Calu3 (cell line): ENCODE measurements around the gene SIRPG. TPM values are rescaled to one million over a fixed set of nuclear protein-coding genes. Genes with fewer than 3 reads are reported as not detected.

Source experiments
- BruUV-seq: library from RNA; stranded (reverse); fragments of 400-500 nt; replicated peaks from 2 replicates; lab custom pipeline; 2021; lab: Mats Ljungman, UMichigan
- CTCF ChIA-PET: fragments of 300-600 bp; sonication (Branson Sonifier 250); formaldehyde crosslinking; loops from one replicate; lab custom pipeline; 2022; ENCODE audit warnings: antibody characterized with exemption; lab: Charles Lee
- DNase-seq: peaks from one replicate; pipeline ENCODE4 v3.0.0; 2022
- H3K27ac Mint-ChIP-seq: one replicate; pipeline ENCODE4 v1.8.0; 2022; ENCODE audit warnings: mixed read lengths; ENCODE audit not compliant: unreplicated experiment
- H3K27me3 Mint-ChIP-seq: one replicate; pipeline ENCODE4 v1.8.0; 2022; ENCODE audit warnings: mixed read lengths; ENCODE audit not compliant: unreplicated experiment
- H3K36me3 Mint-ChIP-seq: one replicate; pipeline ENCODE4 v1.8.0; 2022; ENCODE audit warnings: mild to moderate bottlenecking, moderate library complexity, mixed read lengths; ENCODE audit not compliant: insufficient read depth, unreplicated experiment
- H3K4me1 Mint-ChIP-seq: one replicate; pipeline ENCODE4 v1.8.0; 2022; ENCODE audit warnings: mild to moderate bottlenecking, low read depth, mixed read lengths; ENCODE audit not compliant: unreplicated experiment
- H3K4me3 Mint-ChIP-seq: one replicate; pipeline ENCODE4 v1.8.0; 2022; ENCODE audit warnings: mild to moderate bottlenecking, low read depth, moderate library complexity, mixed read lengths; ENCODE audit not compliant: unreplicated experiment
- H3K9me3 Mint-ChIP-seq: one replicate; pipeline ENCODE4 v1.8.0; 2022; ENCODE audit warnings: low read depth, mixed read lengths; ENCODE audit not compliant: unreplicated experiment
- CTCF ChIP-seq: fragments of 200-600 bp; IDR thresholded peaks from one replicate; pipeline ENCODE4 v1.8.0; 2022; ENCODE audit warnings: antibody characterized with exemption; ENCODE audit not compliant: unreplicated experiment
- intact Hi-C: fragments of 100-400 bp; cut with micrococcal nuclease; formaldehyde crosslinking; loops from one replicate; pipeline ENCODE4 v1.10.0; 2022; ENCODE audit not compliant: unreplicated experiment
- total RNA-seq: library from RNA; stranded (reverse); gene quantifications from 2 replicates; pipeline ENCODE4 v1.2.3, GENCODE V29; 2022

Gene SIRPG
- total RNA-seq, 1 experiment from 2014 or later = not detected

GRCh38 chr20:1687053-1687452 is 29.5 kb upstream of the SIRPG start:
- Mint-ChIP-seq H3K9me3 (peaks cover under 1% of the 10 kb centered on the region), H3K27me3 (peaks cover 59% of the 10 kb centered on the region), H3K4me3 (no peak overlapping the region), H3K4me1 (no peaks in the 10 kb centered on the region), H3K27ac (no peak overlapping the region), H3K36me3 (no peaks in the 10 kb centered on the region)
- TF ChIP-seq CTCF = no peak
- DNase-seq = no peak
- intact Hi-C loops = no loop called here
- CTCF ChIA-PET = no interaction called here
- BruUV-seq = no TSS peak

- no peak overlapping the region for H3K4me3 Mint-ChIP-seq
- BruUV-seq = no TSS peak
- intact Hi-C loops = no loop called here
- H3K9me3 Mint-ChIP-seq = peaks cover 3% of the 10 kb centered on the region
- H3K27ac Mint-ChIP-seq = no peak overlapping the region
- no peak for TF ChIP-seq CTCF
- peaks cover 53% of the 10 kb centered on the region for H3K27me3 Mint-ChIP-seq
- DNase-seq = no peak
- CTCF ChIA-PET = no interaction called here
- H3K4me1 Mint-ChIP-seq = no peaks in the 10 kb centered on the region
- no peaks in the 10 kb centered on the region for H3K36me3 Mint-ChIP-seq
These were observed 28.7 kb upstream of the SIRPG start for GRCh38 chr20:1686151-1686748.

- no TSS peak for BruUV-seq
- H3K9me3 Mint-ChIP-seq = peaks cover 3% of the 10 kb centered on the region
These were observed 27.9 kb upstream of the SIRPG start for GRCh38 chr20:1685304-1686052.

GRCh38 chr20:1684872-1685271 is 27.3 kb upstream of the SIRPG start:
- Mint-ChIP-seq H3K4me1 (no peaks in the 10 kb centered on the region), H3K27me3 (peaks cover 43% of the 10 kb centered on the region), H3K4me3 (no peak overlapping the region), H3K27ac (no peak overlapping the region), H3K9me3 (peaks cover 3% of the 10 kb centered on the region), H3K36me3 (no peaks in the 10 kb centered on the region)
- no peak for TF ChIP-seq CTCF
- BruUV-seq = no TSS peak
- CTCF ChIA-PET = no interaction called here
- no peak for DNase-seq
- intact Hi-C loops = no loop called here

More at GRCh38 chr20:1685304-1686052, 27.9 kb upstream of the SIRPG start:
- no peaks in the 10 kb centered on the region for H3K4me1 Mint-ChIP-seq
- no peak for TF ChIP-seq CTCF
- intact Hi-C loops = no loop called here
- no peak overlapping the region for H3K4me3 Mint-ChIP-seq
- H3K36me3 Mint-ChIP-seq = no peaks in the 10 kb centered on the region
- H3K27me3 Mint-ChIP-seq = peaks cover 49% of the 10 kb centered on the region
- CTCF ChIA-PET = no interaction called here
- DNase-seq = no peak
- H3K27ac Mint-ChIP-seq = no peak overlapping the region
